Endothelial cell (in vitro differentiated cells): Measurements from ENCODE around the gene NOXRED1. TPM values are rescaled to one million over a fixed set of nuclear protein-coding genes. Genes with fewer than 3 reads are reported as not detected.

Experiments used
- DNase-seq: peaks from one replicate; pipeline ENCODE4 v3.0.0; 2021; ENCODE audit warnings: low spot score
- H3K27ac Mint-ChIP-seq: one replicate; pipeline ENCODE4 v1.8.0; 2021; ENCODE audit warnings: mixed read lengths, inconsistent platforms; ENCODE audit not compliant: unreplicated experiment
- H3K27me3 Mint-ChIP-seq: one replicate; pipeline ENCODE4 v1.8.0; 2021; ENCODE audit warnings: mild to moderate bottlenecking, moderate library complexity, mixed read lengths, inconsistent platforms; ENCODE audit not compliant: unreplicated experiment
- H3K36me3 Mint-ChIP-seq: one replicate; pipeline ENCODE4 v1.8.0; 2021; ENCODE audit warnings: mild to moderate bottlenecking, low read depth, mixed read lengths, inconsistent platforms; ENCODE audit not compliant: unreplicated experiment
- H3K4me1 Mint-ChIP-seq: one replicate; pipeline ENCODE4 v1.8.0; 2021; ENCODE audit warnings: mild to moderate bottlenecking, mixed read lengths, inconsistent platforms; ENCODE audit not compliant: unreplicated experiment
- H3K4me3 Mint-ChIP-seq: one replicate; pipeline ENCODE4 v1.8.0; 2021; ENCODE audit warnings: mild to moderate bottlenecking, mixed read lengths, inconsistent platforms; ENCODE audit not compliant: unreplicated experiment
- H3K9me3 Mint-ChIP-seq: one replicate; pipeline ENCODE4 v1.8.0; 2021; ENCODE audit warnings: mixed read lengths, inconsistent platforms; ENCODE audit not compliant: unreplicated experiment
- total RNA-seq: library from RNA; stranded (reverse); fragmentation: NEBNext Ultra II Directional; extraction: Animal tissue kit (Norgen Biotek cat#: 25700); gene quantifications from one replicate; pipeline ENCODE4 v1.2.1, GENCODE V29; 2021; ENCODE audit not compliant: unreplicated experiment
- TF ChIP-seq, protein P1 (sequence below): fragments of 200-600 bp; sonication (generic); IDR thresholded peaks from one replicate; pipeline ENCODE4 v1.5.0; 2021; ENCODE audit warnings: antibody characterized with exemption; ENCODE audit not compliant: unreplicated experiment

Gene NOXRED1
- total RNA-seq, 1 donor from 2014 or later: 0.49 TPM

DNA sequence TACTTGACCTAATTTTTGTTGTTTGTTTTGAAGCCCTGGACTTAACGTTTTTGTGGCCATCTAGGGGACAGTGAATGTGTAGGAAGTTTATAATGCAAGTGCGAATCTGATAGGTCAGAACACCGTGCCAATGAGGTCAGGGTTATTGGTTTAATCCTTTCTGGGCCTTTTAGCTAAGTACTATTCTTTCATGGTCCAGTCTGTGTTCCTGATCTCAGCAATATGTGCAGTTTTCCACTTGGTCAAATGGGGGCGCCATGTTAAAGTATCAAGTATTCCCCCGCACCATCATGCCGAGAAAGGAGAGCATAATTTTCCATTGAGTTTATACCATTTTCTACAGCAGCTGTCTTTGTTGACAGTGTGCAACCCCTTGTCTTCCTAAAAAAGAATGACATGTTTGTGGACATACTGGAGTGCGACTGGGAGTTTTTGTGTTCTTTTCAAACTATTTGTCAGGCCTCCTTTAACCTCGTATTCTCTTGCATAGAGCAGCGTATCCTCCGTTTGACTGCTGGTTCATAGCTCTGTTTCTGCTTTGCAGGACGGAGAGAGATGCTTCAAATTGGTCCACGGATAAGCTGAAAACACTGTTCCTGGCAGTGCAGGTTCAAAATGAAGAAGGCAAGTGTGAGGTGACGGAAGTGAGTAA lies 35.9 kb upstream of the NOXRED1 start:
- DNase-seq: peak; percentile 72
- Mint-ChIP-seq H3K4me3 (peak overlapping the region; percentile 100), H3K27ac (peak overlapping the region; percentile 50), H3K4me1 (peaks cover 29% of the 10 kb centered on the region), H3K9me3 (no peaks in the 10 kb centered on the region), H3K36me3 (peaks cover 37% of the 10 kb centered on the region), H3K27me3 (peaks cover 4% of the 10 kb centered on the region)
- TF ChIP-seq, protein P1, sequence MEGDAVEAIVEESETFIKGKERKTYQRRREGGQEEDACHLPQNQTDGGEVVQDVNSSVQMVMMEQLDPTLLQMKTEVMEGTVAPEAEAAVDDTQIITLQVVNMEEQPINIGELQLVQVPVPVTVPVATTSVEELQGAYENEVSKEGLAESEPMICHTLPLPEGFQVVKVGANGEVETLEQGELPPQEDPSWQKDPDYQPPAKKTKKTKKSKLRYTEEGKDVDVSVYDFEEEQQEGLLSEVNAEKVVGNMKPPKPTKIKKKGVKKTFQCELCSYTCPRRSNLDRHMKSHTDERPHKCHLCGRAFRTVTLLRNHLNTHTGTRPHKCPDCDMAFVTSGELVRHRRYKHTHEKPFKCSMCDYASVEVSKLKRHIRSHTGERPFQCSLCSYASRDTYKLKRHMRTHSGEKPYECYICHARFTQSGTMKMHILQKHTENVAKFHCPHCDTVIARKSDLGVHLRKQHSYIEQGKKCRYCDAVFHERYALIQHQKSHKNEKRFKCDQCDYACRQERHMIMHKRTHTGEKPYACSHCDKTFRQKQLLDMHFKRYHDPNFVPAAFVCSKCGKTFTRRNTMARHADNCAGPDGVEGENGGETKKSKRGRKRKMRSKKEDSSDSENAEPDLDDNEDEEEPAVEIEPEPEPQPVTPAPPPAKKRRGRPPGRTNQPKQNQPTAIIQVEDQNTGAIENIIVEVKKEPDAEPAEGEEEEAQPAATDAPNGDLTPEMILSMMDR: peak; percentile 79

GRCh38 chr14:77458249-77458950 lies 35.1 kb upstream of the NOXRED1 start:
- Mint-ChIP-seq H3K36me3 (peaks cover 33% of the 10 kb centered on the region), H3K4me3 (peak overlapping the region; percentile 100), H3K27ac (peak overlapping the region; percentile 100), H3K4me1 (peaks cover 29% of the 10 kb centered on the region), H3K9me3 (no peaks in the 10 kb centered on the region), H3K27me3 (peaks cover 4% of the 10 kb centered on the region)
- TF ChIP-seq, protein P1: no peak
- peak; percentile 31 for DNase-seq

DNA sequence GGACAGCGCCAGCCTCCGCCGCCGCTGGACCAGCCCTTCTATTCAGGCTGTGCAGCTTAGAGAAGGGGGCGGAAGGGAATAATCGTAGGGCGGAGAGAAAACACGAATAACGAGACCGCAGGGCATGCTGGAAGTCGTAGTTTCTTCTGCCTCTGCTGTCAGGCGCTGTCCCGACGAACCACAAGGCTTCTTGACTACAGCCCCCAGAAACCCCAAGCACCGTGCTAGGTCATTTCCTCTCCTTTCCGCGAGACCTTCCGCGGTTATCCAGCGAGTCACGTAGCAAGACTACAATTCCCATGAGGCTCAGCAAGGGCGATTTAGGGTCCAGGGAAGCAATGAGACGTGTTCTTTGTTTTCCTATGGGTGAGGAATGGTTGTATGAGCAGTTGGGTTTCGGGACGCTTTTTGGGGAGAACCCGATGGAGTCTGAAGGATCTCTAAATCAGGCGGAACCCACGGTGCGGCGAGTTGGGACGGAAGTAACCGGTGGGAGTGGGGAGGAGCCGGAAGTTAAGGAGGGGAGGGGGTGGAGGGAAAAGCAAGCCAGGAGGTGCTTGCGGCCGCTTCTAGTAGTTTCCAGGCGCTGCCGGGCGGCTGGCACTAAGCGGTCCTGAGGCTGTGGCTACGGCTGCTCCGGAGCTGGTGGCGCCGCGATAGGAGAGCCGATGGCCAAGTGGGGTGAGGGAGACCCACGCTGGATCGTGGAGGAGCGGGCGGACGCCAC lies 34.4 kb upstream of the NOXRED1 start, which contains the start of the genes AHSA1 and VIPAS39:
Gene AHSA1 (plus strand): TSS at position 572 of the 727 bp plus-strand sequence. CDS start 97 bp downstream, at position 669.
Gene VIPAS39 (minus strand): TSS at position 80 of the 727 bp plus-strand sequence. CDS start 3,499 bp downstream, outside the sequence.
- peaks cover 29% of the 10 kb centered on the region for H3K4me1 Mint-ChIP-seq
- peaks cover 39% of the 10 kb centered on the region for H3K36me3 Mint-ChIP-seq
- peak within 1 kb of the TSS; percentile 100 for H3K27ac Mint-ChIP-seq
- TF ChIP-seq, protein P1: no peak
- H3K9me3 Mint-ChIP-seq: no peaks in the 10 kb centered on the region
- peaks cover 4% of the 10 kb centered on the region for H3K27me3 Mint-ChIP-seq
- peak; percentile 88 for DNase-seq
- peak within 1 kb of the TSS; percentile 100 for H3K4me3 Mint-ChIP-seq

DNA sequence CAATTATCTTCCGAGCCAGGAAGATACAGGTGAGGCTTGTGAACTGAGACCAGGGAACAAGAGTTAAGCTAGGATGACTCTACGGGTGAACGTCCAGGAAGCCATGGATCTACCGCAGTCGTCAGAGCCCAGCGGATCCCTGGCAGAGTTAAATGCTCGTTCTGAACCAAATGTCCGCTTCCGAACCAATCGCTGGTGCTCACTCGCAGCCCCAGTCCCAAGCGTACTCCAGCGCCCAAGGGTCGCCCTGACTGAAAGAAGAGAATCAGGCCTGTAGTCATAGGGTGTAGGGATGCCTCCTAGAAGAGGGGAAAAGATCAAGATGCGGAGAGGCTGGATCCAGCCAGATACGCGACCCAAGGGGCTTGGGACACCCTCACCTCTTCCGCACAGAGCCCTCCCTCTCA lies 33.8 kb upstream of the NOXRED1 start:
- TF ChIP-seq, protein P1: no peak
- DNase-seq: no peak
- H3K4me3 Mint-ChIP-seq: peak overlapping the region; percentile 100
- H3K4me1 Mint-ChIP-seq: peaks cover 29% of the 10 kb centered on the region
- H3K9me3 Mint-ChIP-seq: no peaks in the 10 kb centered on the region
- peaks cover 36% of the 10 kb centered on the region for H3K36me3 Mint-ChIP-seq
- H3K27ac Mint-ChIP-seq: peak overlapping the region; percentile 100
- H3K27me3 Mint-ChIP-seq: peaks cover 6% of the 10 kb centered on the region
